Fibroblast of villous mesenchyme (primary cell): Measurements from ENCODE around the gene ARRDC1. TPM values are rescaled to one million over a fixed set of nuclear protein-coding genes. Genes with fewer than 3 reads are reported as not detected.

ENCODE experiments used
- DNase-seq: peaks from one replicate; pipeline ENCODE4 v3.0.0-alpha.2; 2010; ENCODE audit warnings: low read depth
- H3K4me3 ChIP-seq: 2 replicates; pipeline ENCODE4 v1.5.1; 2011; ENCODE audit warnings: low read depth, mild to moderate bottlenecking, low read length
- total RNA-seq: library from RNA; depleted of rRNA; stranded (reverse); fragments of >200 nt; gene quantifications from 2 replicates; pipeline ENCODE4 v1.2.3, GENCODE V29; 2012
- TF ChIP-seq, protein P1 (sequence below): IDR thresholded peaks from 2 replicates; pipeline ENCODE4 v1.5.1; 2012; ENCODE audit warnings: low read depth, mild to moderate bottlenecking, low read length; ENCODE audit not compliant: insufficient read depth

Gene ARRDC1
- total RNA-seq, 1 donor: 12.5 TPM

DNA sequence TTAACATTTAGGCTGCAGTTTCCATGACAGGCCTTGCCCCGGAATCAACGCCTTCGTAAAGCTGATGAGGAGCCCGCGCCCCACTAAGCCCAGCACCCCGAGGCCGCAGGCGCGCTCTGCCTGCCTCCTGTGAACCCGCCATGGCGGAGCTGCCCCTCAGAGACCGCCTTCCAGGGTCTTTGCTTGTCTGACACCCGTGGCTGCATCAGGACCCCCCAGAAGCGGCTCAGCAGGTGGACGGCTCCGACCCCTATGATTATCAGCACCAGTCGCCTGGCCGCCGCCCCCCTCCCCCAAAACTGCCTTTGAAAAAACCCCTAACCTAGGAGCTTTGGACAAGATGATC lies 26.3 kb upstream of the ARRDC1 start:
- no peak for DNase-seq
- H3K4me3 ChIP-seq: peak overlapping the region; percentile 86
- TF ChIP-seq, protein P1, sequence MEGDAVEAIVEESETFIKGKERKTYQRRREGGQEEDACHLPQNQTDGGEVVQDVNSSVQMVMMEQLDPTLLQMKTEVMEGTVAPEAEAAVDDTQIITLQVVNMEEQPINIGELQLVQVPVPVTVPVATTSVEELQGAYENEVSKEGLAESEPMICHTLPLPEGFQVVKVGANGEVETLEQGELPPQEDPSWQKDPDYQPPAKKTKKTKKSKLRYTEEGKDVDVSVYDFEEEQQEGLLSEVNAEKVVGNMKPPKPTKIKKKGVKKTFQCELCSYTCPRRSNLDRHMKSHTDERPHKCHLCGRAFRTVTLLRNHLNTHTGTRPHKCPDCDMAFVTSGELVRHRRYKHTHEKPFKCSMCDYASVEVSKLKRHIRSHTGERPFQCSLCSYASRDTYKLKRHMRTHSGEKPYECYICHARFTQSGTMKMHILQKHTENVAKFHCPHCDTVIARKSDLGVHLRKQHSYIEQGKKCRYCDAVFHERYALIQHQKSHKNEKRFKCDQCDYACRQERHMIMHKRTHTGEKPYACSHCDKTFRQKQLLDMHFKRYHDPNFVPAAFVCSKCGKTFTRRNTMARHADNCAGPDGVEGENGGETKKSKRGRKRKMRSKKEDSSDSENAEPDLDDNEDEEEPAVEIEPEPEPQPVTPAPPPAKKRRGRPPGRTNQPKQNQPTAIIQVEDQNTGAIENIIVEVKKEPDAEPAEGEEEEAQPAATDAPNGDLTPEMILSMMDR: no peak

DNA sequence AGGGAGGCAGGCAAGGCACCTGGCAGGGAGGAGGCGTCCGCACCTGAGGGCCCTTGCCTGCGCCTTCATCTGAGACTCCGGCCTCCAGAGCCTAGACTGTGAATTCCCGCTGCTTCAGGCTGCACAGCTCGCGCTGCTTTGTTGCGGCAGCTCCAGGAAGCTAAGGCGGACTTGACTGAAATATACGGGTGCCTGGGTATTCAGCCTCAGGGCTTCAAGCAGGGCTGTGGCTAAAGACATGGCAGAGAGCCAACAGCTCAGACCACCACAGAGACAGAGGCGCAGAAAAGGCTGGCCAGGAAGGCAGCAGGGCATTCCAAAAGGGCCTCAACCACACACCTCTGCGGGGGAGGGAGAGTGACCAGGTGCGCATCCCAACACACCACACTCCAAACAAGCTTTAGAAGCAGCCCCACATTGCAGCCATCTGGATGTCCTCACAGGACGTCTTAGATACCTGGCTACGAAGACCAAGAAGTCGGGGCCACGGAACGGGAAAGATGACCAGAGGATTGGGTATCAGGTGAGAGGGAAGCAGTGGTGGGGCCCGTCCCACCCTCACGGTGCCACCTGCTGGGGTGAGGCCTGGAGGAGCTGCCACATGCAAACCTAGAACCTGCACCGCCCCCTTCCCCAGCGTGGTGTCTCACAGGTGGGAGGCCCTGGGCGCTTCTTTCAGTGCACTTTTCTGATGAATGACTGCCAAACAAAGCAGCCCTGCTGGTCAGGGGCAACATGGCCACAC lies 25.1 kb upstream of the ARRDC1 start:
- no peak overlapping the region for H3K4me3 ChIP-seq
- no peak for DNase-seq
- TF ChIP-seq, protein P1: no peak

DNA sequence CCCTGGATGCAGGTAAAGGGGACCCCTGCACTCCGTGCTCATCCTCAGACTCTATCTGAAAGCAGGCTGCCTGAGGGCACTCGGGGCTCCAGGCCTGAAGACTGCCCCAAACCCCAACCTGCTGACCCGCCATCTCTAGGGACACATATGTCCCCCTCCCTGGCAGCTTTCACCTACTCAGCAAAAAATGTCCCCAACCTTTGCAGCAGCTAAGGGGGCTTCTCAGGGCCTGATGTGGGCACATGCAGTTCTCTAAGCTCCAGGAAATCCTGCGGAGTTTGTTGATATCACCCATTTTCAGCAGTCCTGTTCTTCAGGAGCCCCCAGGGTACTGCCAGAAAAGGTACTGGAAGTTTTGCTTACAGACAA lies 24.5 kb upstream of the ARRDC1 start:
- no peak overlapping the region for H3K4me3 ChIP-seq
- DNase-seq: no peak
- TF ChIP-seq, protein P1: no peak

DNA sequence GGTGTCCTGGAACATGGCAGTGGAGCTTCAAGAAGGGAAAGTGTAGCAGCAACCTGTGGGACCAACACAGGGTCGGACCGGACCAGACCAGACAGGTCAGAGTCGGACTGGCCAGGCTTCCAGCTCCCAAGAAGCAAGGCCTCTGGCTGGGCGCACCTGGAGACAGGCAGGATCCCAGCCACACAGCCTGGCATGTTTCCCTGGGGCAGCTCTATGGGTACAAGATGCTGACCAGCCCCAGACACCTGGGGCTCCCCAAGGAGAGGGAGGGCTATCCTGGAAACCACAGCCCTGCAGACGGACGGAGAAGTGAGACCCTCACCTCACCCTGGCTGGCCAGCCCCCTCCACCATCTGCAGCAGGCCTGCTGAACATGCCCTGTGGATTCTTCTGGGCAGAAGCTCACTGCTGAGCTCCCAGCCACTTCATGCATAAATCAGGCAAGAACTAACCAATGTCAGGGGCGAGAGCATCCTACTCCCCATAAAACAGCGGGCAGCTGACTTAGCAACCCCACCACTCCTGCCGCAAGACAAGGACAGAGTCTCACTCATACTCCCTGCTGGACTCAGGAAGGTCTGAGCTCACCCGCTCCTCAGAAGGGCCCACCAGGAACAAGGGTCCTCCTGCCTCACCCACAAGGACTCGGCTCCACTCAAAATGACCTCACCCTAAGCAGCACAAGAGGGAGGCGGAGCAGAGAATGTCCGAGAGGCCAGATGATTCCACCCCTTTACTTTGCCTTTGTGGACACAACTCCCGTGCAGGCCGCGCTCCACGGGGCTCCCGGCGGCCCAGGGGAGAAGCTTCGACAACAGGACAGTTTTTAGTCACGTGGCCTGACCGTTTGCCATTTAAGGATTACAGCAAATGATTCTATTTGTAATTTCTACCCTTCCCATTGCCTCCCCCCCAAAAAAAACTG lies 23.9 kb upstream of the ARRDC1 start:
- no peak for DNase-seq
- H3K4me3 ChIP-seq: no peak overlapping the region
- TF ChIP-seq, protein P1: no peak

DNA sequence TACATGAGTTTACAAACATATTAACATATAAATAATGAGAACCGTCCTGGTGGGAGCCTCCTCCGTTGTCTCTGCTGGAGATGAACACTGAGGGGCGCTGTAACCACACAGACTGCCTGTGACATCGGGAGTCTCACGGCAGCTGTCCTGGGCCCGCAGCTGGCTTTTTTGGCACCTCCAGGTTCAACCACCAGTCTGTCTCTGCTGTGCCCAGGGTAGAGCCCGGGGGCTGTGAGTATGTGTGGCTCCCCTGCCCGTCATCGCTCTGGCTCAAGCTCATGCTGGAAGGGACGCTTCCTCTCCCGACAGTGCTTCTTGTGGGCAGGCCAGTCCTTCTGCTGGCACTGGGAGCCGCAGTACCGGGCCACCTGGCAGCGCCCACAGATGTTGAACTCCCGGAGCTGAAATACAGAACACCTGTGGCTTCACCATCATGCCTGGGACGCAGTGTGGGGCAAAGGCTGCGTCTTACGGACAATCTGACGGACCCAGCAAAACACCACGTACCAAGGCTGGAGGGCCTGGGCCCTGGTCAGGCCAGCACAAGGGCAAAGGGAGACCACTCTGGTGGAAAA lies 23.1 kb upstream of the ARRDC1 start:
- TF ChIP-seq, protein P1: peak; percentile 43
- DNase-seq: no peak
- no peak overlapping the region for H3K4me3 ChIP-seq

DNA sequence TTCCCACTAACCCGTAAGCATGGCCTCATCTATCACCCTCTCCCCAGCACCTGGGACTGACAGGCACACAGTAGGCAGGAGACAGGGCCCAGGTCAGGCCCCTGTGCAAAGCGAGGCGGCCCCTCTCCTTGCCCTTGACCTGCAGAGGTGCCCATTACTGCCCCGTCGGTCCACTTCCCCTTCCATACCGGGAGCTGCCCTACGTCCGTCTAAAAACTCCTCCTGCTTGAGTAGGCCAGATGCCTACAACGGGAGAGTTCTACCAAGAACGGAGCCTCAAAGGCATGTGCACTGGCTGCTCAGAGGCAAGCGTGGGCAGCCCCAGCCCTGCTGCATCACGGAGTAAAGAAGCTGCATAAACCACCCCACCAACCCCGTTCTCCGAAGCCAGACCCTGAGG lies 22.1 kb upstream of the ARRDC1 start:
- TF ChIP-seq, protein P1: no peak
- DNase-seq: no peak
- H3K4me3 ChIP-seq: no peak overlapping the region
